A549 treated with ZK216348 at 1 μM for 4 hours (cell line): ENCODE measurements around the gene SULT2B1. TPM values are rescaled to one million over a fixed set of nuclear protein-coding genes. Genes with fewer than 3 reads are reported as not detected.

ENCODE experiments used
- total RNA-seq: library from RNA; stranded (reverse); fragments of 200-300 nt; extraction: Qiagen RNA extraction; gene quantifications from 5 replicates; pipeline ENCODE4 v1.2.3, GENCODE V29; 2022; ENCODE audit warnings: low read depth

Gene SULT2B1
- 12.0 to 18.2 TPM (median 16.6 TPM) in 5 replicates for total RNA-seq

GRCh38 chr19:48551437-48552302, at the start of gene SULT2B1:
SULT2B1 (plus strand) TSS chr19:48552172; CDS start chr19:48552253, 81 bp downstream.

DNA sequence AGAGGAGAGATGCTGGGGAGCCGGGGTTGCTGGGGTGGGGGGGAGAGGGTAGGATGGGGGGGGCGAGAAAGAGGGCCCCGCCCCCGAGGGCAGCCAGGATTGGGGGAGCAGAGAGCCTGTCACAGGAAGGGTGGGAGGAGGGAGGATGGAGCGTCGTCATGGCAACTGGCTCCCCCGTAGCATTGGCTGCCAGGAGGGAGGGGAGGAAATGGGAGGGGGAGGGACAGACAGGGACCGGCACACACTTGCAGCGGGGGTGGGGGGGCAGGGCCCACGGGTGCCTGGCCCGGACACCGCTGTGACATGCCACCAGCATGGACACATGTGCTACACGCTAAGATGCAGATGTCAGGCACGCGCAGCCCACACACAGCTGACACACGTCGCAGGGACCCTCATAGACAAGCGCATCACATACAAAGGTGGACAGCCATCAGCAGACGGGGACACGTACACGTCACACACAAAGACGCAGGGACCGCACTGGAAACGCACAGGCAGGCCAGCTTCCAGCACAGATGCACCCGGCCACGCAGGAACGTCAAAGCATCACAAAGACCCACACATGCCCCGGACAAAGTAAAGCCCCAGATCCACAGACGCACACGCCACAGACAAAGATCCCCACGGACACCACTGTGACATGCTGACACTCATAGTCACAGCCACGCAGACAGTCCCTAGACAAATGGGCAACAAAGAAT, 40.0 kb upstream of the SULT2B1 start, which contains the start of gene LMTK3:
Gene LMTK3, minus strand, starts transcription at position 36 of the 704 bp plus-strand sequence. CDS start 259 bp downstream, outside the sequence.

DNA sequence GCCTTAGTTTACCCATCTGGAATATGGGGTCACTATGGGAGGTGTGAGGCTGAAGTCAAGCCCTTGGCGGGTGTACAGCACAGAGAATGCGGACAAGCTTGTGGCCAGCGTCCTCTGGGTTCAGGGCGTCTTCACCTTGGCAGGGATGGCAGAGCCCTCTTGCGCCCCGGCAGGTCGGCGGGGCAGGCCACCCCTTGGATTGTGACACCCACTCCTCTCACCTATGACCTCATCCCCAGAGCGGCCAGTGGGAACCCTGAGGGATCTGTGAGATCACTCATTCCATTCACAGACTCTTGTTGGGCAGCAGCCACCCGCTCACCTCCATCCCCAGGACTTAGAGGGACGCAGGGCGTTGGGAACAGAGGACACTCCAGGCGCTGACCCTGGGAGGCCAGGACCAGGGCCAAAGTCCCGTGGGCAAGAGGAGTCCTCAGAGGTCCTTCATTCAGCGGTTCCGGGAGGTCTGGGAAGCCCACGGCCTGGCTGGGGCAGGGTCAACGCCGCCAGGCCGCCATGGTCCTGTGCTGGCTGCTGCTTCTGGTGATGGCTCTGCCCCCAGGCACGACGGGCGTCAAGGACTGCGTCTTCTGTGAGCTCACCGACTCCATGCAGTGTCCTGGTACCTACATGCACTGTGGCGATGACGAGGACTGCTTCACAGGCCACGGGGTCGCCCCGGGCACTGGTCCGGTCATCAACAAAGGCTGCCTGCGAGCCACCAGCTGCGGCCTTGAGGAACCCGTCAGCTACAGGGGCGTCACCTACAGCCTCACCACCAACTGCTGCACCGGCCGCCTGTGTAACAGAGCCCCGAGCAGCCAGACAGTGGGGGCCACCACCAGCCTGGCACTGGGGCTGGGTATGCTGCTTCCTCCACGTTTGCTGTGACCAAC, 54.7 kb downstream of the SULT2B1 start, which contains the start of gene SPACA4:
Gene SPACA4, plus strand, starts transcription at position 280 of the 896 bp plus-strand sequence. Its CDS starts 237 bp downstream, at position 517.

GRCh38 chr19:48614436-48615230, 62.7 kb downstream of the SULT2B1 start, which contains the start of gene FAM83E:
FAM83E (minus strand) TSS chr19:48615076; CDS start chr19:48613372, 1,704 bp downstream.

GRCh38 chr19:48618916-48619691, 67.1 kb downstream of the SULT2B1 start, which contains the start of the genes RPL18 and SPHK2:
RPL18 (minus strand) TSS chr19:48619178; CDS start chr19:48619143, 35 bp downstream.
SPHK2 (plus strand) TSS chr19:48619506; CDS start chr19:48620515, 1,009 bp downstream.

DNA sequence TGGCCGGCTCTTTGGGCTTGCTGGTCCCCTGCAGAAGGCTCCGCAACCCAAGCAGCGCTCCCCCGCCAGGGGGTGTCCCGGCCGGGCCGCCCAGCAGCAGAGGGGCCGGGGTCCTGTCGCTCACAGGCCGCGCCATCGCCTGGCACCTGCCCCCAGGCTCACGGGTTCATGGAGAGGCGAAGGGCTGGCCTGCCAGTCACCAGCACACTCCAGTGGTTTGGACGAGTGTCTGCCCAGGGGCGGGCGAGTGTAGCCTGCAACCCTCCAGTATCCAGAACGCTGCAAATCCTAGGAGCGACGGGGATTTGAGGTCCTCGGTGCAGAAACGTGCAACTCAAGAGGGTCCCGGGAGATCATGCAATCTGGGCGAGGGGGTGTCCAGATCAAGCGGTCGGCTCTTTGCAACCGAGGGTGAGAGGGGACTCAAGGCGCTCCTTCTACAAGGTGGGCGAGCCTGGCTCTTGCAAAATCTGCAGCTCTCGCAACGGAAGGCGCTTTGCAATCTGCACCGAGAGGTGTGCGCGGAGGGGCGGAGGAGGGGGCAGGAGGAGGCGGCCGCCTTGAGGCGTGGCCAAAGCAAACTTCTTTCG, 85.0 kb downstream of the SULT2B1 start, which contains the start of gene DBP:
Gene DBP, minus strand, starts transcription at position 521 of the 590 bp plus-strand sequence. Its CDS starts 385 bp downstream, at position 136.

DNA sequence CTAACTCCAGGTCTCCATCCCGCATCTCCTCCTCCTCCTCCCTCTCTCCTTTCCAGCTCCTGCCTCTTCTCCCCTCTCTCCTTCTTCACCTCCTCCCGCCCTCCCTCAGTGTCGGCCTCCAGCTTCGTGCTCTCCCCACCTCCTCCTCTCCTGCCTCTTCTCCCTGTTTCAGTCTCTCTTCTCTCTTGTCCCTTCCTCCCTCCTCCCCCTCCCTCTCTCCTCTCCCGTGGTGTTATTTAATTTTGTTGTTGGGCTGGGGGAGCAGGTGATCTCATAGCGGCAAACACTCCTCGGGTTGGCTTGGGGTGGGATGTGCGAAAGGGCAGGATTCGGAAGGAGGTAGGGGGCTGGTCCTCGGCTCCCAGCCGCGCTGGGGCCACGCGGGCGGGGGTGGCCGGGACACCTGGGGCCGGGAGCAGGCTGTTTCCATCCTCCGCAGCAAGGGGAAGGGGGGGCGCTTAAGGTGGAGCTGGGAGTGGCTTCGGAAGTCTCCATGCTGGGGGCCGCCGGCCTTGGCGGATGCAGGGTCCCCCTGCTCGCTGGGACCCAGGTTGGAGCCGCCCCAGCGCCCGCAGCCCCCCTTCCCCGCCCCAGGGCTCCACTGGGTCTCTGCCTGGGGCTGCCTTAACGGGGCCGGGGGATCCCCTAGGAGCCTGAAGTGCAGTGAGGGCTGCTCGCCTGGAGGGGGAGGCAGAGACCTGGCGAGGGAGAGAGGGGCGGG, 94.2 kb downstream of the SULT2B1 start, which contains the start of gene CA11:
Gene CA11, minus strand, starts transcription at position 187 of the 721 bp plus-strand sequence. CDS start 555 bp downstream, outside the sequence.

Other genes with a start within 250 kb of the SULT2B1 start
- 449 to 529 TPM (median 467 TPM) in 5 replicates for gene EMP3, start 226.6 kb upstream of the SULT2B1 start, total RNA-seq
- gene TMEM143, start 188.2 kb upstream of the SULT2B1 start, total RNA-seq = 2.3 to 5.7 TPM (median 3.9 TPM) in 5 replicates
- 1.4 to 4.2 TPM (median 3.2 TPM) in 5 replicates for gene SYNGR4, start 187.8 kb upstream of the SULT2B1 start, total RNA-seq
- gene KDELR1, start 160.6 kb upstream of the SULT2B1 start, total RNA-seq = 319 to 434 TPM (median 419 TPM) in 5 replicates
- gene GRIN2D, start 158.5 kb upstream of the SULT2B1 start, total RNA-seq = 4.4 to 12.0 TPM (median 10.2 TPM) in 5 replicates
- gene GRWD1, start 106.2 kb upstream of the SULT2B1 start, total RNA-seq = 96.2 to 123 TPM (median 121 TPM) in 5 replicates
- gene KCNJ14, start 96.6 kb upstream of the SULT2B1 start, total RNA-seq = 0.84 to 2.1 TPM (median 1.2 TPM) in 5 replicates
- gene CYTH2, start 82.8 kb upstream of the SULT2B1 start, total RNA-seq = 47.4 to 71.5 TPM (median 62.5 TPM) in 5 replicates
- gene LMTK3, start 40.3 kb upstream of the SULT2B1 start, total RNA-seq = 2.2 to 6.0 TPM (median 5.9 TPM) in 5 replicates
- not detected in 5 replicates for gene SPACA4, start 54.6 kb downstream of the SULT2B1 start, total RNA-seq
- gene FAM83E, start 62.9 kb downstream of the SULT2B1 start, total RNA-seq = 0.34 to 0.72 TPM (median 0.42 TPM) in 4 of 5 replicates, not detected in the other
- 2,942 to 3,695 TPM (median 3,228 TPM) in 5 replicates for gene RPL18, start 67.0 kb downstream of the SULT2B1 start, total RNA-seq
- gene SPHK2, start 67.3 kb downstream of the SULT2B1 start, total RNA-seq = 8.2 to 18.4 TPM (median 17.3 TPM) in 5 replicates
- gene DBP, start 85.2 kb downstream of the SULT2B1 start, total RNA-seq = 1.6 to 3.4 TPM (median 2.5 TPM) in 5 replicates
- gene CA11, start 94.0 kb downstream of the SULT2B1 start, total RNA-seq = 7.2 to 12.6 TPM (median 9.3 TPM) in 5 replicates
- gene NTN5, start 120.8 kb downstream of the SULT2B1 start, total RNA-seq = 0.12 to 0.33 TPM (median 0.24 TPM) in 5 replicates
- not detected in 5 replicates for gene FUT2, start 143.8 kb downstream of the SULT2B1 start, total RNA-seq
- 0.14 to 0.67 TPM (median 0.41 TPM) in 5 replicates for gene MAMSTR, start 167.6 kb downstream of the SULT2B1 start, total RNA-seq
- gene RASIP1, start 188.4 kb downstream of the SULT2B1 start, total RNA-seq = 0.13 to 1.4 TPM (median 0.36 TPM) in 5 replicates
- gene IZUMO1, start 194.7 kb downstream of the SULT2B1 start, total RNA-seq = not detected in 5 replicates
- gene FUT1, start 200.5 kb downstream of the SULT2B1 start, total RNA-seq = 0.04 to 0.08 TPM (median 0.05 TPM) in 4 of 5 replicates, not detected in the other
- gene FGF21, start 203.4 kb downstream of the SULT2B1 start, total RNA-seq = not detected in 5 replicates